GM21526 (cell line): ENCODE measurements around the gene PTBP1.
"Not testable (repeated sequence)": the region's sequence is repeated elsewhere in the genome, so short reads cannot be mapped to it uniquely, and the experiment has no call there.

Source experiments
- ATAC-seq: cut with Tn5 transposase; IDR thresholded peaks from one replicate; pipeline ENCODE4 v1.9.1; 2021; ENCODE audit warnings: moderate library complexity; ENCODE audit not compliant: unreplicated experiment, low FRiP score

The PTBP1 gene

DNA sequence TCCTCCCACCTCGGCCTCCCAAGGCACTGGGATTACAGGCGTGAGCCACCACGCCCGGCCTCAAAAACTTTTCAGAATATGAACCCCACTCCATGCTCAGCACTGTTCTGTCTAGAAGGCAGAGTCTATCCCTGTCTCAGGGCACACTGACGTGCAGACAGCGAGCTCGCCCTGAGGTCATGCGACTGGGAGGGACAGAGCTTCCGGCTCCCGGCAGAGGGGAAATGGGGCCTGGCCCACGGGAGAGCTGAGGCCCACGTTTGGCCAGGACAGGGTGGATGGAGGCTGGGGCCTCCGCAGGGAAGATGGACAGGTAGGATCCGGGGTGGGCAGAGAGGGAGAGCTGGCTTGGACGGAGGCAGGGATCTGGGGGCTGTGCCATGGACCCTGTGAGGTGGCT is 27.6 kb downstream of the PTBP1 start:
- ATAC-seq: no peak

- ATAC-seq: no peak
Observed at GRCh38 chr19:825897-826644, 28.8 kb downstream of the PTBP1 start.

DNA sequence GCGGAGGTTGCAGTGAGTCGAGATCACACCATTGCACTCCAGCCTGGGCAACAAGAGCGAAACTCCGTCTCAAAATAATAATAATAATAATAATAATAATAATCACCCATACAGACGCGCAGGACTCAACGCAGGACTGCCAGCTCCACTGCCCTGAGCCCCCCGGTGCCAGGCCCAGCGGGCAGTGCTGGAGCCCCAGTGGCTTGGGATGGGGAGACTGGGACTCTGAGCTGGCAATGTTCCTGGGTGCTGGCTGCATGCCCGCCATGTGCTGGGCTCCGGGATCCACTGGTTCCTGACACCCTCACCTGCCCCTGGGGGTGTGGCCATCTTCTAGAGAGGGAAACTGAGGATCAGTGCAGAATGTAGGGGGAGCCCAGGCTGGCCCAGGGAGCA is 30.1 kb downstream of the PTBP1 start:
- no peak for ATAC-seq

GRCh38 chr19:827710-828321 is 30.6 kb downstream of the PTBP1 start, which contains the start of gene AZU1:
Gene AZU1, plus strand, starts transcription at chr19:827837. Its CDS starts 10 bp downstream, at chr19:827847.
- no peak for ATAC-seq

DNA sequence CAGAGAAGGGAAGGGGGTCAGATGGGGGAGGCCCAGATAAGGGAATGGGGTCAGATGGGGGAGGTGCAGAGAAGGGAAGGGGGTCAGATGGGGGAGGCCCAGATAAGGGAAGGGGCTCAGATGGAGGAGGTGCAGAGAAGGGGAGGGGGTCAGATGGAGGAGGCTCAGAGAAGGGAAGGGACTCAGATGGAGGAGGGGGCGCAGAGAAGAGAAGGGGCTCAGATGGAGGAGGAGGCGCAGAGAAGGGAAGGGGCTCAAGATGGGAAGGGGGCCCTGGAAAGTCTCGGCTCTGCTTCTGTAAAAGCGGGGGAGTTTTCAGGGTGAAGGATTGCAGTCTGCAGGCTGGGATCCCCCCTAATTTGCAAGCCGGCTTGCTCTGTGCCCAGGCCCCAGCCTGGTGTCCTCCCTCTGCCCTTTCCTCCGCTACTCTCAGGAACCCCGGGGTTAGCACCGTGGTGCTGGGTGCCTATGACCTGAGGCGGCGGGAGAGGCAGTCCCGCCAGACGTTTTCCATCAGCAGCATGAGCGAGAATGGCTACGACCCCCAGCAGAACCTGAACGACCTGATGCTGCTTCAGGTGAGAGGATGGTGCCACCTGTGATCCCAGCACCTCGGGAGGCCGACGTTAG is 32.0 kb downstream of the PTBP1 start:
- no peak for ATAC-seq

GRCh38 chr19:831407-832369 is 34.4 kb downstream of the PTBP1 start:
- no peak for ATAC-seq

GRCh38 chr19:834216-834615 is 37.0 kb downstream of the PTBP1 start:
- ATAC-seq: no peak

GRCh38 chr19:835210-835810 is 38.1 kb downstream of the PTBP1 start:
- no peak for ATAC-seq

- ATAC-seq: no peak
Observed at GRCh38 chr19:840519-841206, 43.4 kb downstream of the PTBP1 start, which contains the start of gene PRTN3. Gene PRTN3, plus strand, starts transcription at chr19:840999. Its CDS starts 10 bp downstream, at chr19:841009.

DNA sequence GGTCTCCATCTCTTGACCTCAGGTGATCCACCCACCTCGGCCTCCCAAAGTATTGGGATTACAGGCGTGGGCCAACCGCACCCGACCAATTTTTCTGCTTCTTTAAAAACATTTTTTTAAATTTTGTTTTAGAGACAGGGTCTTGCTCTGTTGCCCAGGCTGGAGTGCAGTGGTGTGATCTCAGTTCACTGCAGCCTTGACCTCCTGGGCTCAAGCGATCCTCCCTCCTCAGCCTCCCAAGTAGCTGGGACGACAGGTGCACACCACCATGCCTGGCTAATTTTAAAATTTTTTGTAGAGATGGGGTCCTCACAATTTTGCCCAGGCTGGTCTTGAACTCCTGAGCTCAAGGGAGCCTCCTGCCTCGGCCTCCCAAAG is 45.5 kb downstream of the PTBP1 start:
- not testable (repeated sequence) for ATAC-seq

GRCh38 chr19:843180-843835 is 46.1 kb downstream of the PTBP1 start:
- no peak for ATAC-seq

GRCh38 chr19:843836-844545 is 46.7 kb downstream of the PTBP1 start:
- ATAC-seq: no peak

GRCh38 chr19:844546-844971 is 47.3 kb downstream of the PTBP1 start:
- ATAC-seq: no peak

GRCh38 chr19:845707-846521 is 48.7 kb downstream of the PTBP1 start:
- no peak for ATAC-seq

GRCh38 chr19:848386-848921 is 51.2 kb downstream of the PTBP1 start:
- no peak for ATAC-seq

DNA sequence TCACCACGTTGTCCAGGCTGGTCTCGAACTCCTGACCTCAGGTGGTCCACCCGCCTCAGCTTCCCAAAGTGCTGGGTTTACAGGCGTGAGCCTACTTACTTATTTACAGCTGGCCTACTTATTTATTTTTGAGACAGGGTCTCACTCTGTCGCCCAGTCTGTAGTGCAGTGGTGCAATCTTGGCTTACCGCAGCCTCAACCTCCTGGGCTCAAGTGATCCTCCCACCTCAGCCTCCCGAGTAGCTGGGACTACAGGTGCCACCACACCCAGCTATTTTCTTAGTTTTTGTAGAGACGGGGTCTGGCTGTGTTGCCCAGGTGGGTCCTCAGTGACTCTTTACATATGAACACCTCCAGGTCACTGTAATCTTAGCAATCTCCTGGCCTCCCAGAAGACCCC is 51.9 kb downstream of the PTBP1 start:
- ATAC-seq: not testable (repeated sequence)

- no peak for ATAC-seq
Observed at GRCh38 chr19:850221-850978, 53.1 kb downstream of the PTBP1 start.
